ENCODE measurements around the gene BPIFB3. TPM values are rescaled to one million over a fixed set of nuclear protein-coding genes. Genes with fewer than 3 reads are reported as not detected.

BPIFB3 gene
- total and polyA plus RNA-seq, 9 of the 15 experiments (the other 6 are each of a cell fraction or from before 2014, with no cell fraction given), result not detected

GRCh38 chr20:33076662-33077372 lies 23.1 kb downstream of the BPIFB3 start (continued):
- no peak for TF ChIP-seq CHD4 (IDR thresholded peaks at IDR 0.05; ENCODE audit: insufficient read depth, insufficient replicate concordance, low read depth, low read length, poor library complexity, severe bottlenecking)
- TF ChIP-seq NFYB (IDR thresholded peaks at IDR 0.05; ENCODE audit: extremely low read depth, insufficient read length), result no peak
- TF ChIP-seq RAD21 (CRISPR knock-in tag; conservative IDR thresholded peaks at IDR 0.05 in 1 of 2, IDR thresholded peaks at IDR 0.05 in 1 of 2), result peak in 1 of 2 experiments; percentile 26; a peak in 2 of 4 replicates
- TF ChIP-seq CSDE1 (IDR thresholded peaks at IDR 0.05), result no peak
- no peak for TF ChIP-seq ZNF133 (CRISPR knock-in tag; IDR thresholded peaks at IDR 0.05)
- no peak for TF ChIP-seq HNRNPK (IDR thresholded peaks at IDR 0.05; ENCODE audit: low read depth, low read length, poor library complexity, severe bottlenecking)
- peak; percentile 43; the same call in 1 of the 2 replicates for TF ChIP-seq ATF3 (IDR thresholded peaks at IDR 0.05)
- TF ChIP-seq ATF3 (CRISPR knock-in tag; conservative IDR thresholded peaks at IDR 0.05), result no peak
- TF ChIP-seq ZNF551 (CRISPR knock-in tag; IDR thresholded peaks at IDR 0.05), result no peak
- TF ChIP-seq ATF6 (CRISPR knock-in tag; IDR thresholded peaks at IDR 0.05), result no peak
- TF ChIP-seq PREB (CRISPR knock-in tag; IDR thresholded peaks at IDR 0.05), result no peak
- TF ChIP-seq MBD1 (CRISPR knock-in tag; IDR thresholded peaks at IDR 0.05), result no peak
- no peak for TF ChIP-seq DPF2 (IDR thresholded peaks at IDR 0.05)
- TF ChIP-seq CCAR2 (IDR thresholded peaks at IDR 0.05; ENCODE audit: low read depth, low read length), result no peak
